GM18861 (cell line): ENCODE data around the gene HELZ2.
"Not testable (repeated sequence)": the region's sequence is repeated elsewhere in the genome, so short reads cannot be mapped to it uniquely, and the experiment has no call there.

ENCODE experiments used
- ATAC-seq: cut with Tn5 transposase; IDR thresholded peaks from one replicate; pipeline ENCODE4 v1.9.1; 2021; ENCODE audit not compliant: unreplicated experiment

HELZ2 gene

DNA sequence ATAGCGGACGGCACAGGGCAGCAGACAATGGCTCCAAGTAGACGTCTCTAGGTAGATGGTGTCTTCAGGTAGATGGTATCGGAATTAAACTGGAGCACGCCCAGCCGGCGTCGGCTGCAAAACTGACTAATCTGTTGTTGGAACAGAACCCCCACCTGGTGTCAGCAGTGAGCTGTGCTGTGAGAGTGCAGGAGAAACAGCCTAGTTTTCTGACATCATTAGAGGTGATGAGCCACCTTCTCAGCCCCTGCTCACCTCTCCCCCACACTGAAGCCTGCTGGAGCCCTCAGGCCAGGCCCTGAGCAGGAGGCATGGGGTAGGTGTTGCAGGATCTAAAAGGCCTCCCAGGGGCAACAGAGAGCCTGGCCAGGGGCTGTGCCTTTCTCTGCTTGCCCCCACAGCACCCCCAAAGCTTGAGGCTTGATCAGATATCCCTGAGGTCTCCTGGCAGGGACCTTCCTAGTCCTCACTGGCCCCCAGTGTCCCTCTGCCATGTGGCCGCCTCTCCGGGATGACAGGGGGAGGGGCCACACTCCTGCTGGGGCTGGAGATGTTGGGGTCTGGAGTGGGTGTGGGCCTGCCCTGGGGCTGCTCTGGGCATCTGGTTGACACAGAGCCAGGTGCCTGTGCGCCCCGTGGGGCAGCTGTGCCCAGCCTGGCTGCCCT lies 6.9 kb upstream of the HELZ2 start:
- no peak for ATAC-seq

- no peak for ATAC-seq
These were observed 5.1 kb upstream of the HELZ2 start for GRCh38 chr20:63579017-63579694.

- ATAC-seq = no peak
These were observed 4.4 kb upstream of the HELZ2 start for GRCh38 chr20:63578224-63579016.

GRCh38 chr20:63577317-63577894 lies 3.4 kb upstream of the HELZ2 start:
- no peak for ATAC-seq

GRCh38 chr20:63576311-63576710 lies 2.3 kb upstream of the HELZ2 start:
- no peak for ATAC-seq

GRCh38 chr20:63574829-63575743 lies 1.0 kb upstream of the HELZ2 start:
- ATAC-seq = no peak

DNA sequence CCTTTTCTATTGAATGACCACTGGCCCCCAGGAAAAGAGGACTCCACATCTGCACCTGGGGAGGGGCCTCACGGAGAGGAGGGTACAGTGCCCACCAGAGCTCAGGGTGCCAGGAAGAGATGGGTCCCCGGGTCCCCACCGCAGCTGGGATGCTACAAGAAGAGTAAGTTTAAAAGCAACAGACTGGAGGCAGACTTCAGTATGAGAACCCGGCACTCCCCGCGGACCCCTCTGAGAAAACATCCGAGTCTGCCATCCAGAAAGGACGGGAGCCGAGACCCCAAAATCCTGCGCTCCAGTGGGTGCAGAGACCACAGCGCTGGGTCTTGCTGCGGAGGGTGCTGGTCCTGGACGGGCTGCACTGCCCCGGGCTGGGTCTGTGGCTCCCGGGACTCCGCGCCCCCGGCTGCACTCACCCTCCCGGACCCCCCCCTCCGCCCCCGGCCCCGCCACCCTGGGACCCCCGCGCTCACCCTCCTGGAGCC lies 350 bp downstream of the HELZ2 start:
- no peak for ATAC-seq

DNA sequence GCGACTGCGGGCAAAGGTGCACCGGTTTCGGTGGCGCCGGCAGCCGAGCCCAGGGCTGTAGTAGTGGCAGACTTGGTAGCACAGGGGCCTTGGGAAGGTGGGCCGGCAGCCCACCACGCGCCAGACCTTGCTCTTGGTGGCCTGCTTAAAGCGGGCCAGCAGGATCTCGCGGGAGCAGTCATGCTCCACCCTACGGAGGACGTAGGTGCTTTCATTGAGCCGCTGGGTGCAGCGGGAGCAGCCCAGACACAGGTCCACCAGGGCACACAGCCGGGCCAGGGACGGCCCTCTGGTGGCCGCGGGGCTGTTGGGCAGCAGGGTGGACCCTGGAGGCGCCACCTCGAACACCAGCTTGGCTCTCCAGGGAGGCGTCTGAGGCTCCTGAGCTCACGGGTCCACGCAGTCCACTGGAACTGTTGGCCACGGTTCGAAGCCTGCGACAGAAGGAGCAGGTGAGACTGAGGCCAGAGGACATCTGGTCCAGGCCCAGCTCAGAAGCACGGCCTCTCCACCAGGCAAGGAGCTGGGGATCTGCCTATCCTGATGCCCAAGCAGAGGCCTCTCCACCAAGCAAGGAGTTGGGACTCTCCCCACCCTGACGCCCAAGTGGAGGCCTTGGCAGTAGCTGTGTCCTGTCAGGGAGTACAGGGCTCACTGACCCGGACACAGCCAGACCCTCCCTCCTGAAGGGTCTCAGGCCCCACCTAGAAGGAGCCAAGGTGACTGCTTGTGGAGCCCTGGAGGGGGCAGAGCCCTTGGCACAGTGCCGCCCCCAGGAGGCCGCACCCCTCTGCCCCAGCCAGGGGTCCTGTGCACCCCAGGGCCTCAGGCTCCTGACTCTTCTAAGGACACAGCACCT lies 1.0 kb downstream of the HELZ2 start:
- no peak for ATAC-seq

DNA sequence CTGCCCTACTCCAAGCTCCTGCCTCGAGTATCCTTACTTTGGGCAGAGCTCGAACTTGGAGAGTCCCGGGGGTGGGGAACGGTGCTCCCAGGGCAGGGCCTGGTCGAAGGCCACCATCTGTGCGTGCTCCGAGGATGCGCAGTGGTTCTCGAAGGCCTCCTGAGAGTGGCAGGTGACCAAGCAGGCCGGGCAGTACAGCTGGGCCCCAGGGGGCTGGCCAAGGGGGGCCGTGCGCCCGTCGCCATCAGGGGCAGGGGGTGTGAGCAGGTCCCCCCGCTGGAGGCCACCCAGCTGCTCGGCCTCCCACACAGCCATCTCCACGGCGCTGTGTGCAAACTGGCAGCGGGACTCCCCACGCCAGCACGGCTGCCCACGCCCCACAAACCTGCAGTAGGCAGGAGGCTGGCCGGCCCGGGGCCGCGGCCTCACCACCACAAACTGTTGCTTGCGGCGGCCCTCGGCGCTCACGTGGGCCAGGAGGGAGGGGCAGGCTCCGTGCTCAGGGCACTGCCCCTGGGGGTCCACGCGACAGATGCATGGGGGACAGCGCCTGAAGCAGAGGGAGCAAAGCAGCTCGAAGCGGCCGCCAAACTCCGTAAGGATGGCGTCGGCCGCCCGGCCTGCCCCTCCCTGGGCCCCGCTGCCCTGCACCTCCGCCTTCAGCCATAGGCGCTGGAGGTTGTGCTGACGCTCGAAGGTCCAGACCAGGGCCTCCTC lies 1.8 kb downstream of the HELZ2 start:
- ATAC-seq = no peak

DNA sequence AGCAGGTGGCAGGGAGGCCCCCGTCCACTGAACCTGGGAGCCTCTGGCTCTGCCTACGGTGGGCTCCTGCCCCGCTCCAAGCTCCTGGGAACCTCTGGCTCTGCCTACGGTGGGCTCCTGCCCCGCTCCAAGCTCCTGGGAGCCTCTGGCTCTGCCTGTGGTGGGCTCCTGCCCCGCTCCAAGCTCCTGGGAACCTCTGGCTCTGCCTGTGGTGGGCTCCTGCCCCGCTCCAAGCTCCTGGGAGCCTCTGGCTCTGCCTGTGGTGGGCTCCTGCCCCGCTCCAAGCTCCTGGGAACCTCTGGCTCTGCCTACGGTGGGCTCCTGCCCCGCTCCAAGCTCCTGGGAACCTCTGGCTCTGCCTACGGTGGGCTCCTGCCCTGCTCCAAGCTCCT lies 3.0 kb downstream of the HELZ2 start:
- ATAC-seq = not testable (repeated sequence)

GRCh38 chr20:63570281-63571086 lies 3.6 kb downstream of the HELZ2 start:
- no peak for ATAC-seq

GRCh38 chr20:63568986-63569949 lies 4.8 kb downstream of the HELZ2 start:
- ATAC-seq = no peak

- ATAC-seq = no peak
These were observed 5.7 kb downstream of the HELZ2 start for GRCh38 chr20:63568170-63568981.

DNA sequence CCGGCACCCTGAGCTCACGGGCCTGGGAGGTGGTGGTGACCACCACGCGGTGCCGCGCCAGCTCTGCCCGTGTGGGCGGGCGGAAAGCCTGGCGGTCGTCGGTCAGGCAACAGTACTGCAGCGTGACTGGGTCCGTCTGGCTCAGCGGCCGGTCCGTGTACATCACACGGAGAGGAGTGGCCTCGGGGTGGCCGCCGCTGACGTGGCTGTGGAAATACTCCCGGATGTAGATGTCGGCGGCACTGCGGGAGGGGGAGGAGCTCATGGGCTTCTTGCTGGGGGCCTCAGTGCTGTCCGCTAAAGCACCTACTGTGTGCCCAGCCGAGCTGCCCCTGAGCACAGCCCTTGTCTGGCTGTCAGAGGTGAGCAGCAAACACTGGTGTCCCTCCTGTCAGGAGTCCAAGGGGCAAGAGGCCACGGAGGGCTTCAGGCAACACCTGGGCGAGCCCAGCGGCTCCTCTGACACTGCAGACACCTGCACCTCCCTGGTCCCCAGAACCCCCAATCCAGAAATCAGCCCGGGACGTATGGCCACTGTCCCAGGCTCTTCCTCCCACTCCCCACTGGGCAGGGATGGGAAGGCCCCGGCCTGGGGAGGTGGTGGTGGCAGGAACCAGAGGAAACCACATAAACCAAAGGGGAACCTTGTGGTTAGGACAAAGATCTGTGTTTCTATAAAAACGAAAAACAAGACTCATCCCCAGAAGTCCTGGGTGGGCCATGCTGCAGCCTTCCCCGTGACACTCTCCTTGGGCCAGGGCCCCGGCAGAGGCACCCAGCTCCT lies 6.5 kb downstream of the HELZ2 start:
- no peak for ATAC-seq

- no peak for ATAC-seq
These were observed 7.0 kb downstream of the HELZ2 start for GRCh38 chr20:63567136-63567385.
